Breast epithelium (tissue), 4 donors: ENCODE data around the gene LRIG3. TPM values are rescaled to one million over a fixed set of nuclear protein-coding genes. Genes with fewer than 3 reads are reported as not detected.

Experiments used
- DNase-seq, 2 donors: peaks; one replicate each; pipeline ENCODE4 v3.0.0-alpha.2; 2019; ENCODE audit warnings: low spot score in 2 of 2
- H3K27ac ChIP-seq, 2 donors: fragments of 200-600 bp; sonication (generic) in 1 of 2; one replicate each; pipeline ENCODE4 v1.5.1; 2016 to 2019; ENCODE audit warnings: mild to moderate bottlenecking in 1 of 2
- H3K27me3 ChIP-seq, 2 donors: fragments of 200-600 bp; sonication (generic) in 1 of 2; one replicate each; pipeline versions ENCODE4 v1.5.1 to v1.6.0; 2017 to 2019; ENCODE audit warnings: control low read depth in 1 of 2, mild to moderate bottlenecking in 1 of 2
- H3K36me3 ChIP-seq: fragments of 200-600 bp; one replicate; pipeline ENCODE4 v1.5.1; 2019
- H3K4me1 ChIP-seq, 2 donors: fragments of 200-600 bp; sonication (generic); one replicate each; pipeline ENCODE4 v1.5.1; 2016 to 2019; ENCODE audit warnings: control low read depth in 1 of 2
- H3K4me3 ChIP-seq, 3 donors: fragments of 200-600 bp; sonication (generic); 1 replicate in 2 of 3; 2 replicates in 1 of 3; pipeline ENCODE4 v1.5.1; 2016 to 2019; ENCODE audit warnings: mild to moderate bottlenecking in 3 of 3, moderate library complexity in 2 of 3
- H3K9me3 ChIP-seq, 2 donors: fragments of 200-600 bp; sonication (generic) in 1 of 2; one replicate each; pipeline ENCODE4 v1.5.1; 2016 to 2019; ENCODE audit warnings: control low read depth in 1 of 2
- POLR2A ChIP-seq: fragments of 450-650 bp; IDR thresholded peaks from one replicate; pipeline ENCODE4 v1.6.1; 2016; ENCODE audit warnings: antibody characterized with exemption, mild to moderate bottlenecking, moderate library complexity
- POLR2AphosphoS5 ChIP-seq, 3 donors: sonication (generic); formaldehyde crosslinking; IDR thresholded peaks; one replicate each; pipeline ENCODE4 v1.6.1; 2017; ENCODE audit warnings: antibody characterized with exemption in 3 of 3
- intact Hi-C: fragments of 100-400 bp; cut with DNase I; formaldehyde crosslinking; loops from one replicate; pipeline ENCODE4 v1.15.1; 2023; ENCODE audit warnings: low total_unique reads
- total RNA-seq, 3 donors: library from RNA; depleted of rRNA; stranded (reverse); fragments of >200 nt; gene quantifications; one replicate each; pipeline ENCODE4 v1.1.0, GENCODE V29; 2016
- TF ChIP-seq, protein P1 (sequence below), 3 donors: fragments of 450-650 bp; IDR thresholded peaks; one replicate each; pipeline ENCODE4 v1.5.1; 2016 to 2017; ENCODE audit warnings: antibody characterized with exemption in 3 of 3, mild to moderate bottlenecking in 3 of 3, moderate library complexity in 3 of 3

The LRIG3 gene
- total RNA-seq, 3 donors from 2014 or later, result 116 to 139 (median 125) TPM

DNA sequence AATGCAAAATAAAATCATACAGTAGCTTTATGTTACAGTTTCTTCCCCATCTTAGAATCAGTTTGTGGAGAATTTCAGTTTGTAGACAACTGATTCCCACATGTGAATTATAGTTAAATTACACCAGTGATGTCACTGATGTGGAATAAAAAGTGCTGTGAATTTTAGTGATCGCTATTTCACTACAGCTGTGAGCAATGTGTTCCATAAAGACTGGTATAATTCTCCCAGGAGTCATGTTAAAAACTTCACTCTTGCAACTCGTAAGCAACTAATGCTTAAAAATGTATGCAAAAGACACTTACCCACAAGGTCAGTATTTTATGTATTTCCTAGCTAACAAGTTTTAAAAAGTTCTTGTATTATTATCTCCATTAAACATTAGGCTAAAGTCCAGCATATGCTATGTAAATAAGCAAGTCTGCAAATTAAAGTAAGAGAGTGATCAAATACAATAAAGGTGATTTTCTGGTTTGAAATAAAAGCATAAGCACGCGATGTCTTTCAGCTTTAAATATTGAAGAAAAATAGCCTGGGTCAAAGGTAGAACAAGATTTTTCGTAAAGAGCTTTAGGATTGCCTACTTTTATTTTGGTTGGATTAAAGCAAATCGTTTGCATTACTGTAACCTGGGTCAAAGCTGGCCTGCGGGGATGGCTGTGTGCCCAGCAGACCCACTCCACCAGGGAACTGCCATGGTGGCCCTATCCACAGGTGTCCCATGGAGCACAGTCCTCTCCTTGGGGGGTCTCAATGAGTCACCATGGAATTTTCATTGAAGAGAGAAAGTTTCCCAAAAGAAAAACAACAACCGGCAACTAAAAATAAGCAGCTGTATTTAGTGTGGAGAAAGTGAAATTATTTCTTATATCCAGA lies 12.7 kb upstream of the LRIG3 start:
- no peaks in the 10 kb centered on the region for H3K4me1 ChIP-seq
- H3K4me3 ChIP-seq, result no peak overlapping the region
- no peaks in the 10 kb centered on the region for H3K36me3 ChIP-seq
- TF ChIP-seq, protein P1, sequence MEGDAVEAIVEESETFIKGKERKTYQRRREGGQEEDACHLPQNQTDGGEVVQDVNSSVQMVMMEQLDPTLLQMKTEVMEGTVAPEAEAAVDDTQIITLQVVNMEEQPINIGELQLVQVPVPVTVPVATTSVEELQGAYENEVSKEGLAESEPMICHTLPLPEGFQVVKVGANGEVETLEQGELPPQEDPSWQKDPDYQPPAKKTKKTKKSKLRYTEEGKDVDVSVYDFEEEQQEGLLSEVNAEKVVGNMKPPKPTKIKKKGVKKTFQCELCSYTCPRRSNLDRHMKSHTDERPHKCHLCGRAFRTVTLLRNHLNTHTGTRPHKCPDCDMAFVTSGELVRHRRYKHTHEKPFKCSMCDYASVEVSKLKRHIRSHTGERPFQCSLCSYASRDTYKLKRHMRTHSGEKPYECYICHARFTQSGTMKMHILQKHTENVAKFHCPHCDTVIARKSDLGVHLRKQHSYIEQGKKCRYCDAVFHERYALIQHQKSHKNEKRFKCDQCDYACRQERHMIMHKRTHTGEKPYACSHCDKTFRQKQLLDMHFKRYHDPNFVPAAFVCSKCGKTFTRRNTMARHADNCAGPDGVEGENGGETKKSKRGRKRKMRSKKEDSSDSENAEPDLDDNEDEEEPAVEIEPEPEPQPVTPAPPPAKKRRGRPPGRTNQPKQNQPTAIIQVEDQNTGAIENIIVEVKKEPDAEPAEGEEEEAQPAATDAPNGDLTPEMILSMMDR (IDR thresholded peaks at IDR 0.05), result no peak
- TF ChIP-seq POLR2A (no peak), POLR2AphosphoS5 (IDR thresholded peaks at IDR 0.05) (no peak)
- H3K27ac ChIP-seq, result no peak overlapping the region
- intact Hi-C loops, result no loop called here
- DNase-seq, result no peak
- no peaks in the 10 kb centered on the region for H3K9me3 ChIP-seq
- H3K27me3 ChIP-seq, result no peaks in the 10 kb centered on the region

DNA sequence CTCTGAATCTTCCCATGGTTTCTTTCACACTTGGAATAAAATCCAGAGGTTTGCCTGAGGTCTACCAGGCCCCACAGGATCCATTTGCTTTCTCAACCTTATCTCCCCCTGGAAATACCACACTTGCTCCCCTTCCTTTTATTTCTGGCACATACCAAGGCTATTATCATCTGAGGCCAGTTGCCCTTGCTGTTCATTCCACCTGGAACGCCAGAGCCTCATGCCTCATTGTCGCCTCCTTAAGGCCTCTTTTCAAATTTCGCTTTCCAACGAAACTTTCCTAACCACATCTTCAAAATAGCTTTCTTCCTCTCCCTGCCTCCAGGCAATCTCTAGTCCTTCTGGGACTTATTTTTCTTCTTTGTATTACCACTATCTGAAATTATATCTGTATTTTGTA lies 11.2 kb upstream of the LRIG3 start:
- TF ChIP-seq, protein P1 (IDR thresholded peaks at IDR 0.05), result no peak
- TF ChIP-seq POLR2AphosphoS5 (IDR thresholded peaks at IDR 0.05), result no peak
- TF ChIP-seq POLR2A, result no peak
- DNase-seq, result no peak
- no peaks in the 10 kb centered on the region for H3K27me3 ChIP-seq
- intact Hi-C loops, result no loop called here
- H3K36me3 ChIP-seq, result no peaks in the 10 kb centered on the region
- no peak overlapping the region for H3K27ac ChIP-seq
- no peak overlapping the region for H3K4me3 ChIP-seq
- no peaks in the 10 kb centered on the region for H3K9me3 ChIP-seq
- no peaks in the 10 kb centered on the region for H3K4me1 ChIP-seq

- no peaks in the 10 kb centered on the region for H3K9me3 ChIP-seq
- no peak for TF ChIP-seq POLR2AphosphoS5 (IDR thresholded peaks at IDR 0.05)
- TF ChIP-seq, protein P1 (IDR thresholded peaks at IDR 0.05), result no peak
- TF ChIP-seq POLR2A, result no peak
- H3K4me3 ChIP-seq, result no peak overlapping the region
- DNase-seq, result no peak
- H3K4me1 ChIP-seq, result no peaks in the 10 kb centered on the region
- no peaks in the 10 kb centered on the region for H3K27me3 ChIP-seq
- intact Hi-C loops, result no loop called here
- H3K36me3 ChIP-seq, result no peaks in the 10 kb centered on the region
- H3K27ac ChIP-seq, result no peak overlapping the region
Observed at GRCh38 chr12:58930770-58931324, 10.5 kb upstream of the LRIG3 start.

- TF ChIP-seq POLR2AphosphoS5 (IDR thresholded peaks at IDR 0.05) (no peak), POLR2A (no peak)
- TF ChIP-seq, protein P1 (IDR thresholded peaks at IDR 0.05), result no peak
- Histone ChIP-seq H3K27ac (no peak overlapping the region), H3K4me3 (no peak overlapping the region), H3K4me1 (no peaks in the 10 kb centered on the region), H3K9me3 (no peaks in the 10 kb centered on the region), H3K36me3 (no peaks in the 10 kb centered on the region), H3K27me3 (no peaks in the 10 kb centered on the region)
- intact Hi-C loops, result no loop called here
- no peak for DNase-seq
Observed at GRCh38 chr12:58927120-58927519, 6.8 kb upstream of the LRIG3 start.

DNA sequence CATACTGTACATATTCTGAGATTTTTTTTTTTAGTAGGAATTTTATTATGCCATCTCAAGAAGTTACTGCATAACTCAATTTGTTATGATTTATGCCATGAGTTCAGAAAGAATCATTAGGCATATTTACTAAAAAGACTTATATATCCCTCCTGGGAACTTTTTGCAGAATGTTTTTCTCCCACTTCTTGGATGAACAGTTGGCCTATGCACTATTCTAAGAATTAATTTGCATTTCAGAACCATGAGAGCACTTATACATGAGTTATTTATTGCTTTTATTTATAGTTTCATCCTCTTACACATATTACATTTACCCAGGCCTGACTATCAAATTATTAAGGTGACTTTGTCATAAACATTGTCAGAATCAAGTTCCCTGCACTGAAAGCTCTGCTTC lies 6.3 kb upstream of the LRIG3 start:
- Histone ChIP-seq H3K36me3 (no peaks in the 10 kb centered on the region), H3K4me1 (no peaks in the 10 kb centered on the region), H3K4me3 (no peak overlapping the region), H3K27me3 (no peaks in the 10 kb centered on the region), H3K27ac (no peak overlapping the region), H3K9me3 (no peaks in the 10 kb centered on the region)
- intact Hi-C loops, result no loop called here
- TF ChIP-seq POLR2AphosphoS5 (IDR thresholded peaks at IDR 0.05), result no peak
- TF ChIP-seq, protein P1 (IDR thresholded peaks at IDR 0.05), result no peak
- no peak for TF ChIP-seq POLR2A
- DNase-seq, result no peak
